Measurements from ENCODE around the gene ASXL1. TPM values are rescaled to one million over a fixed set of nuclear protein-coding genes. Genes with fewer than 3 reads are reported as not detected.

ASXL1 gene
- polyA plus RNA-seq, 1 donor (not counting 4 experiments of a cell fraction or from before 2014, with no cell fraction given): 20.0 TPM

- no peaks in the 10 kb centered on the region for H3K4me1 ChIP-seq (ENCODE audit: control insufficient read depth, extremely low read depth, insufficient read depth, low read length)
- no peak overlapping the region for H2AFZ ChIP-seq (ENCODE audit: control insufficient read depth, low read length)
- no peaks in the 10 kb centered on the region for H4K20me1 ChIP-seq (ENCODE audit: control insufficient read depth, extremely low read depth, insufficient read depth, low read length)
- no peaks in the 10 kb centered on the region for H3K9me3 ChIP-seq (ENCODE audit: control insufficient read depth, low read depth, low read length)
- H3K36me3 ChIP-seq (ENCODE audit: control insufficient read depth in 2 of 2, extremely low read depth in 1 of 2, insufficient read depth in 2 of 2, low read length in 2 of 2): peaks cover 7% of the 10 kb centered on the region in 2 experiments
- TF ChIP-seq EZH2 (IDR thresholded peaks at IDR 0.05; ENCODE audit: low read length): no peak
- TF ChIP-seq CTCF (optimal IDR thresholded peaks at IDR 0.05 in 1 of 3, IDR thresholded peaks at IDR 0.05 in 1 of 3, conservative IDR thresholded peaks at IDR 0.05 in 1 of 3; ENCODE audit: extremely low read depth in 1 of 3, insufficient read depth in 2 of 3, low read length in 3 of 3): no peak
- no peak for FAIRE-seq
- H3K4me3 ChIP-seq (ENCODE audit: control insufficient read depth in 2 of 3, extremely low read depth in 1 of 3, insufficient read depth in 2 of 3, low read depth in 1 of 3, low read length in 3 of 3): no peak overlapping the region
- H3K9me1 ChIP-seq (ENCODE audit: control insufficient read depth, extremely low read depth, insufficient read depth, low read length): no peaks in the 10 kb centered on the region
- H3K79me2 ChIP-seq (ENCODE audit: control insufficient read depth, insufficient read depth, low read length): no peaks in the 10 kb centered on the region
- H3K27me3 ChIP-seq (ENCODE audit: control insufficient read depth, extremely low read depth, insufficient read depth, low read length): no peaks in the 10 kb centered on the region
- H3K27ac ChIP-seq (ENCODE audit: control insufficient read depth, insufficient read depth, low read length): no peak overlapping the region
- DNase-seq (ENCODE audit: low read depth, low spot score): no peak
- dilution Hi-C loops (cut with MboI; ENCODE audit: extremely low pct_ligation_motif_present, low sequenced_read_pairs): no loop called here
- H3K4me2 ChIP-seq (ENCODE audit: control insufficient read depth, extremely low read depth, insufficient read depth, low read depth, low read length): no peak overlapping the region
- H3K9ac ChIP-seq (ENCODE audit: control insufficient read depth, extremely low read depth, insufficient read depth, low read length): no peak overlapping the region
These were observed 42.2 kb upstream of the ASXL1 start for GRCh38 chr20:32315891-32316290.

- no peak overlapping the region for H3K27ac ChIP-seq (ENCODE audit: control insufficient read depth, insufficient read depth, low read length)
- H3K9ac ChIP-seq (ENCODE audit: control insufficient read depth, extremely low read depth, insufficient read depth, low read length): no peak overlapping the region
- no peaks in the 10 kb centered on the region for H3K9me1 ChIP-seq (ENCODE audit: control insufficient read depth, extremely low read depth, insufficient read depth, low read length)
- no peak overlapping the region for H3K4me3 ChIP-seq (ENCODE audit: control insufficient read depth in 2 of 3, extremely low read depth in 1 of 3, insufficient read depth in 2 of 3, low read depth in 1 of 3, low read length in 3 of 3)
- H3K79me2 ChIP-seq (ENCODE audit: control insufficient read depth, insufficient read depth, low read length): no peaks in the 10 kb centered on the region
- no peaks in the 10 kb centered on the region for H3K9me3 ChIP-seq (ENCODE audit: control insufficient read depth, low read depth, low read length)
- H4K20me1 ChIP-seq (ENCODE audit: control insufficient read depth, extremely low read depth, insufficient read depth, low read length): no peaks in the 10 kb centered on the region
- no peaks in the 10 kb centered on the region for H3K27me3 ChIP-seq (ENCODE audit: control insufficient read depth, extremely low read depth, insufficient read depth, low read length)
- TF ChIP-seq EZH2 (IDR thresholded peaks at IDR 0.05; ENCODE audit: low read length) (no peak), CTCF (optimal IDR thresholded peaks at IDR 0.05 in 1 of 3, IDR thresholded peaks at IDR 0.05 in 1 of 3, conservative IDR thresholded peaks at IDR 0.05 in 1 of 3; ENCODE audit: extremely low read depth in 1 of 3, insufficient read depth in 2 of 3, low read length in 3 of 3) (no peak)
- FAIRE-seq: no peak
- no peak overlapping the region for H2AFZ ChIP-seq (ENCODE audit: control insufficient read depth, low read length)
- H3K36me3 ChIP-seq (ENCODE audit: control insufficient read depth in 2 of 2, extremely low read depth in 1 of 2, insufficient read depth in 2 of 2, low read length in 2 of 2): peaks cover 7% of the 10 kb centered on the region in 2 experiments
- DNase-seq (ENCODE audit: low read depth, low spot score): no peak
- dilution Hi-C loops (cut with MboI; ENCODE audit: extremely low pct_ligation_motif_present, low sequenced_read_pairs): no loop called here
- no peaks in the 10 kb centered on the region for H3K4me1 ChIP-seq (ENCODE audit: control insufficient read depth, extremely low read depth, insufficient read depth, low read length)
- no peak overlapping the region for H3K4me2 ChIP-seq (ENCODE audit: control insufficient read depth, extremely low read depth, insufficient read depth, low read depth, low read length)
These were observed 41.5 kb upstream of the ASXL1 start for GRCh38 chr20:32316667-32317066.

All from keratinocyte (primary cell).